HG03139 (cell line): ENCODE results near the gene TRIM34.
"Not testable (repeated sequence)": the region's sequence is repeated elsewhere in the genome, so short reads cannot be mapped to it uniquely, and the experiment has no call there.

Experiments used
- ATAC-seq: cut with Tn5 transposase; IDR thresholded peaks from one replicate; pipeline ENCODE4 v1.9.1; 2021; ENCODE audit not compliant: unreplicated experiment

TRIM34 gene

DNA sequence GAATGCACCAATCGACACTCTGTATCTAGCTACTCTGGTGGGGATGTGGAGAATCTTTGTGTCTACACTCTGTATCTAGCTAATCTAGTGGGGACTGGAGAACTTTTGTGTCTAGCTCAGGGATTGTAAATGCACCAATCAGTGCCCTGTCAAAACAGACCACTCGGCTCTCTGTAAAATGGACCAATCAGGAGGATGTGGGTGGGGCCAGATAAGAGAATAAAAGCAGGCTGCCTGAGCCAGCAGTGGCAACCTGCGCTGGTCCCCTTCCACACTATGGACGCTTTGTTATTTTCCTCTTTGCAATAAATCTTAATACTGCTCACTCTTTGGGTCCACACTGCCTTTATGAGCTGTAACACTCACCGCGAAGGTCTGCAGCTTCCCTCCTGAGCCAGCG lies 58.8 kb downstream of the TRIM34 start:
- ATAC-seq: not testable (repeated sequence)

DNA sequence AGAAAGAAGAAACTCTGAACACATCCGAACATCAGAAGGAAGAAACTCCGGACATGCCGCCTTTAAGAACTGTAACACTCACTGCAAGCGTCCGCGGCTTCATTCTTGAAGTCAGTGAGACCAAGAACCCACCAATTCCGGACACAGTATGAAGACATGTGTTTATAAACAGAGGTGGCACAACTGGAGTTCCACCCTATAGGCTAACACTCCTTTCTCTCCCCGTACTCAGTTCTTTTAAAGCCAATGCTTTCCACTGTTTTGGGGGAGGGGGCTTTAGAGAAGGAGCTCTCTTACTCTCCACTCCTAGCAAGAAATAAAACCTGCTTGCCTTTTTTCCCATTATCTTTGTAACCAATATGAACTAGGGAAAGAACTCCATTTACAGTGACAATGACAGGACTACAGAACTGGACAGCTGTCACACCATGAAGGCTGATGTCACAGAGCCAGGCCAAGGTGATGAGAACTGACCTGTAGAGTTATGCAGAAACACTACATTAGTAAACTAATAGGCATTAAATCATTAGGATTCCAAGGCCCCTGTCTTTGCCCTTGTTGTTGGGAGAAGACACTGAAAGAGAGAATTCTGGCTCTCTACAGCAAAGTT lies 59.3 kb downstream of the TRIM34 start:
- peak; percentile 3 for ATAC-seq

GRCh38 chr11:5684646-5685362 lies 60.0 kb downstream of the TRIM34 start, which contains the start of gene TRIM5:
Gene TRIM5, minus strand, starts transcription at chr11:5685074. Its CDS starts 4,897 bp downstream, at chr11:5680177.
- ATAC-seq: peak; percentile 72

DNA sequence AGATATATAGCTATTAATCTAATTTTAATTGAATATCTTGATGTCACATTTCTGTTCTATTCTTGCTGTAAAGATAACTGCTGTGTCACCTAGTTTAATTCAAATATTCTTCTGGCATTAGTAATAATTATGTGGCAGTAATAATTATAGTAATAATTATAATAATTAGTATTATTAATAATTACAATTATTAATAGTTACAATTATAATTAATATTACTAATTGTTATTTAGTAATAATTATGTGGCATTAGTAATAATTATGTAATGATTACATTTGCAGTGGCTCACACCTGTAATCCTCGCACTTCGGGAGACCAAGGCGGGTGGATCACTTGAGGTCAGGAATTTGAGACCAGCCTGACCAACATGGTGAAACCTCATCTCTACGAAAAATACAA lies 61.6 kb downstream of the TRIM34 start:
- no peak for ATAC-seq

GRCh38 chr11:5688482-5688881 lies 63.7 kb downstream of the TRIM34 start:
- ATAC-seq: no peak

DNA sequence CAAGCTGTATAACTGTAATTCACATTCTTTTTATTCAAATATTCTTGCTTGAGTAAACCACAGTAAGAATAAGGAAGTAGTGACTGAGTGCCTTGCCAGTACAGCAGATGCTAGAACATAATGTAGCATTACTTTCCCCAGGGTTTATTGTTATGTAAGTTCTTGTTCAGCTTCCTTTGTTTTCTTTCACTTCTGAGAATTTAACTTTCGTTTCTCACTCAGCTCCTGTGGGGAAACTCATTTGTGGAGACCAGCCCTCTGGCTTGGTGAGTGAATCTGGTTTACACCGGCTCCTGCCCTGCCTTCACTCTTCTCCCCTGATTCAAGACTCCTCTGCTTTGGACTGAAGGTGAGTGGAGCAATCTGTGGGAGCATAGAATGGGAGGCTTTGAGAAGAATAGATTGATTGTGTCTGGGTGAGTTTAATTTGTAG lies 64.8 kb downstream of the TRIM34 start, which contains the start of gene TRIM22:
Gene TRIM22, plus strand, starts transcription at position 240 of the 433 bp plus-strand sequence. CDS start 6,443 bp downstream, outside the sequence.
- ATAC-seq: peak; percentile 75

- no peak for ATAC-seq
These were observed 65.4 kb downstream of the TRIM34 start for GRCh38 chr11:5690216-5690615.

GRCh38 chr11:5690736-5691135 lies 65.9 kb downstream of the TRIM34 start:
- no peak for ATAC-seq

DNA sequence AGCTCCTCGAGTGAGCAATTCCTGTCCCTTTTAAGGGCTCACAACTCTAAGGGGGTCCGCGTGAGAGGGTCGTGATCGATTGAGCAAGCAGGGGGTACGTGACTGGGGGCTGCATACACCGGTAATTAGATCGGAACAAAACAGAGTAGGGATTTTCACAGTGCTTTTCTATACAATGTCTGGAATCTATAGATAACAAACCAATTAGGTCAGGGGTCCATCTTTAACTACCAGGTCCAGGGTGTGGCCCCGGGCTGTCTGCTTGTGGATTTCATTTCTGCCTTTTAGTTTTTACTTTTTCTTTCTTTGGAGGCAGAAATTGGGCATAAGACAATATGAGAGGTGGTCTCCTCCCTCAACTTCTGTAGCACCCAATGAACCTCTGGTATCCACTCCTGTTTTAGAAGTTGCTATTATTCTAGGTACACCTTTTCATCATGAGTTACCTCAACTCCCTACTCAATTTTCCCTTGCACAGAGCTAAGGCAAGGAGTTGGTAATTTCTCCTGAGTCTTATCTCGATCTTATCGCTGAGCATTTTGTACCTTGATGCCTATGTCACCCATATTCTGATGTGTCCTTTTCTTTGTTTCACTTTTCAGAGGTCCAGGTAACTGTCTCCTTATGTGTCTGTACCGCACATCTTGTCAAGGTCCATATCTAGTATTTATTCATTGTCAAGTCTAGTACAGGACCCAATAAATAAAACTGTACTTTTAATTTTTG lies 66.6 kb downstream of the TRIM34 start:
- not testable (repeated sequence) for ATAC-seq

GRCh38 chr11:5691964-5692361 lies 67.2 kb downstream of the TRIM34 start:
- ATAC-seq: no peak
